Measurements from ENCODE around the gene TICAM1.

TICAM1 gene

GRCh38 chr19:4831304-4831978 lies at the start of gene TICAM1:
Gene TICAM1, minus strand, starts transcription at chr19:4831712. Its CDS starts 13,335 bp downstream, at chr19:4818377.
- peak; percentile 19 for DNase-seq (ENCODE audit: low read depth)
- TF ChIP-seq CTCF (IDR thresholded peaks at IDR 0.05; ENCODE audit: control insufficient read depth, extremely low read depth, insufficient read depth) = 0 out of 2 replicates have a peak, but pooled peaks have one; percentile 6

GRCh38 chr19:4879041-4879440 lies 47.5 kb upstream of the TICAM1 start:
- no peak overlapping the region for H3K4me3 ChIP-seq (ENCODE audit: low read depth, low read length)
- TF ChIP-seq CTCF (IDR thresholded peaks at IDR 0.05; ENCODE audit: control insufficient read depth, extremely low read depth, insufficient read depth) = no peak
- DNase-seq (ENCODE audit: low read depth) = no peak

More at GRCh38 chr19:4831304-4831978, at the start of gene TICAM1:
- H3K4me3 ChIP-seq (ENCODE audit: low read depth, low read length) = peak within 1 kb of the TSS; percentile 80

- TF ChIP-seq CTCF (IDR thresholded peaks at IDR 0.05; ENCODE audit: control insufficient read depth, extremely low read depth, insufficient read depth) = no peak
- no peak for DNase-seq (ENCODE audit: low read depth)
These were observed 47.0 kb upstream of the TICAM1 start for GRCh38 chr19:4878491-4878968.

GRCh38 chr19:4877753-4878490 lies 46.4 kb upstream of the TICAM1 start:
- DNase-seq (ENCODE audit: low read depth) = no peak
- no peak for TF ChIP-seq CTCF (IDR thresholded peaks at IDR 0.05; ENCODE audit: control insufficient read depth, extremely low read depth, insufficient read depth)
- H3K4me3 ChIP-seq (ENCODE audit: low read depth, low read length) = no peak overlapping the region

More at GRCh38 chr19:4878491-4878968, 47.0 kb upstream of the TICAM1 start:
- no peak overlapping the region for H3K4me3 ChIP-seq (ENCODE audit: low read depth, low read length)

DNA sequence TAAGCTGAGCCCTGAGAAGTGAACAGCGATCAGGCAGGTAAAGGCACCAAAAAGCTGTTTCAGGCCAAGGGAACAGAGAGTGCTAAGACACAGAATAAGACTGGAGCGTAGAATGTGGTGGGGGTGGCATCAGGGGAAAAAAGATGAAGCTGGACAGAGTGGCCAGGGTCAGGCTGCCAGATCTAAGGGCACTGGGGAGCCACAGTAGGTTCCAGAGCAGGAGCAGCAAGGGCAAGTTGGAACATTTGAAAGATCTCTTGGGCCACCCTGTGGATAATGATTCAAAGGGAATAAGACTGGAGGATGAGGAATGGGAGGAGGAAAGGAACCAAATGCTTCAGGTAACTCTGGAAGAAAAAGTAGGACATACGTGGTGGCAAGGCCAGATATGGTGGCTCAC lies 42.4 kb upstream of the TICAM1 start:
- no peak for TF ChIP-seq CTCF (IDR thresholded peaks at IDR 0.05; ENCODE audit: control insufficient read depth, extremely low read depth, insufficient read depth)
- DNase-seq (ENCODE audit: low read depth) = no peak
- H3K4me3 ChIP-seq (ENCODE audit: low read depth, low read length) = no peak overlapping the region

GRCh38 chr19:4871711-4872110 lies 40.2 kb upstream of the TICAM1 start:
- DNase-seq (ENCODE audit: low read depth) = no peak
- no peak for TF ChIP-seq CTCF (IDR thresholded peaks at IDR 0.05; ENCODE audit: control insufficient read depth, extremely low read depth, insufficient read depth)
- no peak overlapping the region for H3K4me3 ChIP-seq (ENCODE audit: low read depth, low read length)

All from LNCaP clone FGC (cell line).